Activated CD8-positive, alpha-beta memory T cell treated with anti-CD3 and anti-CD28 coated beads for 48 hours (primary cell): ENCODE data around the gene RIN3.

ENCODE experiments used
- DNase-seq, 3 experiments: peaks; one replicate each; pipeline ENCODE4 v3.0.0-alpha.2; 2020; ENCODE audit warnings: low read depth in 2 of 3, low spot score in 2 of 3

Gene RIN3

DNA sequence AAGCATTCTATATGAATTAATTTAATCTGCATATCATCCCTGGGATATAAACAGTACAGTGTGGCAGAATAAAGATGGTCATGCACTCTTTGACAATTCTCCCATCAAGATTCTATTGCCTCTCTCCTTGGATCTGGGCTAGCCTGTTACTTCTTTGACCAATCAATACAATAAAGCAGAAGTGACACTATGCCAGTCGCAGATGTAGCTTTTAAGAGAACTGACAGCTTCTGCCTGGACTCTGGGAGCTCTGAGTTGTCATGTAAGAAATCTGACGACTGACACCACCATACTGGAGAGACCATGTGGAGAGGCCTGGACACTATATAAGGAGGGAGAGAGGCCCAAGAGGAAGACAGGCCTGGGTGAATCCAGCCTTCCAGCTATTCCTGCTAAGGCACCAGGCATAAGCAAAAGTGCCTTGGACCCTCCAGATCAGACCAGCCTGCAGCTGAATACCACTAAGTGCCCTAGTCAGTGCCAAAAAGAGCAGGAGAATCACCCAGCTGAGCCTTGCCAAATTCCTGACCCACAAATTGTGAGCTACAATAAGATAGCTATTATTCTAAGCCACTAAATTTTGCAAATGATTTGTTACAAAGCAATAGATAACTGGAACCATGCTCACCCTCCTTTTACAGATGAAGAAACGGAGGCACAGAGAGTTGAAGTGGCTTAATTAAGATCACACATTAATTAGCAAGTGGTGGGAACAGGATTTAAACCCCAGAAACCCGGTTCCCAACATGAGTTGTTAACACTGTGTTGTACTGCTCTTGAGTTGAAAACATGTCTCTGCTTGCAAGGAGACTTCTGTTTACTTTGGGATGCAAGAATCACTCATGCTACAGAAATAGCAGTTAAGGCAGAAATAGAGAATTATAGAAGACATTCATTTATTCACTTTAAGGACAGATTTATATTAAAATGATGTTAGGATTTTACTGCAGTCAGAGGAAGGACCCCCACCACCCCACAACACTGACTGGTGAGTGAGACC is 84.6 kb downstream of the RIN3 start:
- DNase-seq: no peak

DNA sequence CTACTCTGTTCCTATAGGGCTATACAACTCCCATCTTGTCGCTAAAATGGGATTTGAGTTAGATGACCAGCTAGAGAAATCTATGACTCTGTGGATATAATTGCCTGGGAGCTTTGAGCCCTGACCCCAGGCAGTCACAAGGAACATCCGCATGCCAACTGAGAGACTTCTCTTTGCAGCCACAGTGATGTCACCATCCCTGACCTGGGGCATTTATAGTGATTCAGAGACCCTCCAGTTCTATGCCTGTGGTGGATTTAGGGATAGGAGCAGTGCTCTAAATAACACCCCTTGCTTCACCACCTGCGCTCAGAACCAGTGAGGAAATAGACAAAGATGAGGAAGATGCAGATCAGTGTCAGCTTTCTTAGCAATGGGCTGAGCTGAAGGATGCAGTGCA is 86.2 kb downstream of the RIN3 start:
- no peak for DNase-seq

DNA sequence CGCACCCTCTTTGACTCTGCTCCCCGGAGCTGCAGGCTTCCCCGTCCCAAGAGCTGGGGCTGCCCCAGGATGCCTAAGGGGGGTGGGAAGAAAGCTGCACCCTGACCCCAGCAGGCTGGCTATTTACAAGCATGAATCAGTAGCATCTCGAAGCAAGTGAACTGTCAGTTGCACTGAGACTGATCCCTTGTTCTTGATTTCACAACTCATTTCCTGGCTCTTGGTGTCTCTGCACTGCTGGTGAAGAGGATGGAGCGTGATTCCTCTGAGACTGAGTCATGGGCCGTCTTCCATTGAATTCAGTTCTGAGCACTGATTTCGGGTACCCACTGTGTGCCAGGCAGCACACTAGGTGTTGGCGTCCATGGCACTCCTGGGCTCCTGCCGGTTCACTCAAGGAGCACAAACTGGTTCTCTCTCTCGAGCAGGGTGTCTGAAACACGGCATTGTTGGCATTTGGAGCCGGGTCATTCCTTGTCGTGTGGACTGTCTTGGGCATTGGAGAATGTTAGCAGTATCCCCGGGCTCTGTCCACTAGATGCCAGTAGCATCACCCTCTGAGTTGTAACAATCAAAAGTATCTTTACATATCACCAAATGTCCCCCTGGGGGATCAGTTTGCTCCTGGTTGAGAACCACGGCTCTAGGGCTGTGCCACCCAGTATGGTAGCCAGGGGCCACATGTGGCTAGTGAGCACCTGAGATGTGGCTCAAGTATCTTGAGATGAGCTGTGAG is 86.9 kb downstream of the RIN3 start:
- no peak for DNase-seq

DNA sequence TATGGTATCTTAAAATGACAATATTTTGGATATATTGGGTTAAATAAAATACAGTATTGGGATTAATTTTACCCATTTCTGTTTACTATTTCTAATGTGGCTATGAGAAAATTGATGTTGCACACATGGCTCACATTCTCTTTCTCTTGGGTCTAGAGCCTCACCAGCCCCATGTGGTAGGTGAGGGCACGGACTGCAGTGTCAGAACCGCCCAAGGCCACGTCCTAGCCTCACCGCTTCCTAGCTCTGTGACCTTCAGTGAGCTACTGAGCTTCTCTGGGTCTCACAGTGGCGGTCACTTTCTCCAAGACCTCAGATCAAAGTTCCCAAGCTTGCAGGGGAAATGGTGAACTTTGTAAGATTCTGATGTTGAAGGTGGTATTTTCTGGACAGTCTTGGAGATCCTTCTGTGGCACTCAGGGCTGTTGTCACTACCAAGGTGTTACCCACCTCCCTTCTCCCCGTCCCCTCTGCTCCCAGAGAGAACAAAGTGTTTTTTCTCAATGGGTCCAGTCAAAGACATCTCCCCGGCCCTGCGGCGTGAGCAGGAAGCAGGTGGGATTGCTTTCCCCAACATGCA is 87.6 kb downstream of the RIN3 start:
- DNase-seq: no peak

DNA sequence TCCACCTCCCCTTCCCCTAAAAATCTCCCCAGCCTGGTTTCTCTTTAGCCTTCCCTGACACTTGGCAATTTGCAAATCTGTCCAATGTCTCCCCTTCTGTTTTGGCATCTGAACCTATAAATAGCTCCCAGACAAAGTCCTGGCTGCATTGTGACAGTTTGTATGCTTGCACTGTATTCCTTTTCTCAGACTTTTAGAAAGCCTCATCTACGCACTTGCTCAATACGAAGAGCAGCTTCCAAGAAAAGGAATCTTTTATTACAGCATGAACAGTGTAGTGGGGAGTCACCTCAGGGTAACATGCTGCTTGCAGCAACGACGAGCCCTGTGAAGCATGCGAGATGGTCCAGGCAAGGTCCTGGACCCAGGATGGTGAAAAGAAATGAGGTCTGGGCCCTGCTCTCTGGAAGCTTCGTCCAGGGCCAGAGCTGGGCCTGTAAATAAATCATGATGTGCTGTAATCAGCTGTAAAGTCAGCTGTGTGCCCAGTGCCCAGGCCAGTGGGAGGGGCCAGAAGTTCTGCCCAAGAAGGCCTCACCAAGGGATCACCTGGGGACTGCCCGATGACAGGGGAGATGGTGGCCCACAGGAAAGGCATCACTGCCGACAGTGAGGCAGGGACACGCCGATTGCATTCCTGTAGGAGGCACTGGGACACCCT is 88.3 kb downstream of the RIN3 start:
- no peak for DNase-seq

DNA sequence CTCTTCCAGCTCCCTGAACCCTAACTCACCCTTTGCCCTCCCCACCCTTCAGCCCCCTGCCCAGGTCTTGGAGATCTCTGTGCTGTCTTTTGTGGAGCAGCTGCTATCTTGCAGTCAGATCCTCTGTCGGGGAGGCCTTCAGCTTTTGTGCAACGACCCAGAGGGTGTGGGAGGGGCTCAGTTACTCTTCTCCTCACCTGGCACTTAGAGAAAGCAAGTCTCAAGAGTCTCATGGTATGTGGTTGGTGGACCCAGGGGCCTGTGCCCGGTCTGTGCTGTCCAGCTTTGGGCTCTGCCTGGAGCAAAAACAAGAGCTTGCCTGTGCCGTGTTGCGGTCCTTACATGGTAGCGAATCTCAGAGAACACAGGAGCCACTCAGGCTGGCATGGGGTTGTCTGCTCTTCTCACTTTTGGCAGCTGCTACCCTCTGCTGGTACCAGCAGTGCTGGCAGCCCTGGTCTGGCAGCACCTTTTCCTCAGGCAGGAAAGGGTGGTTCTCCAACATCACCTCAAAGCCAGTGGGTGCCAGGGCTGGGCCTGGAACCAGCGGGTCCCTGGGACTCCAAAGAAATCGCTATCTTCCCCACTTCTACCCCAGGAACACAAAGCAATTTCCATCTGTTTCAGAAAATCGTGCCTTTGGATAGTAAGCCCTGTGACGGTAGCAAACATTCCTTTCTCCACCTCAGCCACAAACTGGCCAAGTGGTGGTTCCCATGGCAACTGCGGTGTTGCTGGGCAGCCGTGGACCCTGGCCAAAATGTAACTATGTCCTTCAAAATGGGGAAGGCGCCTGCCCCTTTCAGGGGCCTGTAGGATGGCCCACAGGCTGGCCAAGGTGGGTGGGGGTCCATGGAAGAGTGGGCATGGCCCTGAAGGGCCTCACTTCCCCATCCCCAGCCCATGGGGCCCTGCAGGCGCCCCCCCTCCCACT is 90.0 kb downstream of the RIN3 start:
- DNase-seq: no peak

DNA sequence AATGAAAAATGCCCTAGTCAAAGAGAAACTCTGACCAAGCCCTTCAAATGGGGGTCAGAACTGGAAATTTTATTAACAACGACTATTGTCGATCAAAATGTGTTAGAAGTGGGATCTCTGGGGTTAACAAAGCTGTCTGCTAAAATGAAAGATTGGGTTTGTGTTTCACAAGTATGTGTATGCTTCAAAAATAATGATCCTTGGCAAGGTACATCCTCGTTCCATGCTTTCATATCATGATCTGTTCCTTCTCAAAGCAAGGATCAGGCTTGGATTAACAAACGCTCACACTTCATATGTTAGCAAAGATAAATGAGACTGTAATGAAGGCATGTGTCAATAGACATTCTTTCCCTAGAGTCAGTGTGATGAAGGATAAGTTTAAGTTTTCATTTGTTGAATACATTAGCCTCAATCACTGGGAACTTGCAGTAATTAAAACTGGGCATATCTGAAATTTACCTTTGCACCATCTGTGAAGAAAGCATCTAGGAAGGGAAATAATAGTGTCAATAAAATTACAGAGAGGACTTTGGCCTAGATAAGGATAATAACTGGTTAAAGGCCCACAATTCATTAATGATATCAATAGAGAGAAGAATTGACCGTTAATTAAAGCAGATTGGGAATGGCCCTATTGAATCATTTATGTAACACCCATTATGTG is 91.8 kb downstream of the RIN3 start:
- no peak for DNase-seq

DNA sequence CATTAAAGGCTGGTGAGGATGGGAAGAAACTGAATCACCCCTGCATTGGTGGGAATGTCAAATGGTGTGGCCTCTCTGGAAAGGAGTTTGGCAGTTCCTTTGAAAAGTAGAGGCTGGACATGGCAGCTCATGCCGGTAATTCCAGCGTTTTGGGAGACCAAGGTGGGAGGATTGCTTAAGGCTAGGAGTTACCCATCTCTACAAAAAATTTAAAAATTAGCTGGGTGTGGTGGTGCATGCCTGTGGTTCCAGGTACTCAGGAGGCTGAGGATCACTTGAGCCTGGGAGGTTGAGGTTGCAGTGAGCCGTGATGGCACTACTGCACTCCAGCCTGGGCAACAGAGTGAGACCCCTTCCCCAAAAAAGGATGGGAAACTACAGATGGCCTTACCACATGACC is 93.7 kb downstream of the RIN3 start:
- no peak for DNase-seq

DNA sequence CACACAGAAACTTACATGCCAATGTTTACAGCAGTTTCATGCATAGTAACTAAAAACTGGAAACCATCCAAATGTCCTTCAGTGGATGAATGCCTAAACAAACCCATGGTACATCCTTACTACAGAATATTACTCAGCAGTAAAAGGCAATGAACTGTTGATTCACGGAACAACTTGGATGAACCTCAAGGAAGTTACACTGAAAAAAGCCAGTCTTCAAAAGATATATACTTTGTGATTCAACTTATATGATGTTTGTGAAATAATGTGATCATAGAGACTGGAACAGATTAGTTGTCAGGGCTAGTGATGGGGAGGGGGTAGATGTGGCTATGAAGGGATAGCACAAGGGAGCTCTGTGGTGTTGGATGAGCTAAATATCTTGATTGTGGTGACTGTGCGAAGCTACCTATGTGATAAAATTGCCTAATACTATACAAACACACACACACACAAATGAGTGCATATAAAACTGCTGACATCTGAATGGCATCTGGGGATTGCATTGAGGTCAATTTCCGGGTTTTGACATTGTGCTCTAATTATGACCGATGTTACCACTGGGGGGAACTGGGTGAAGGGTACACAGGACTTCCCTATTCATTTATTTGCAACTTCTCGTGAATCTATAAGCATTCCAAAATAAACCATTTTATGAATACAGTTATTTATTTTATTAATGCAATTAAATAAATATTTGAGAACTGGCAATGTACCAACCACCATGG is 94.3 kb downstream of the RIN3 start:
- no peak for DNase-seq

DNA sequence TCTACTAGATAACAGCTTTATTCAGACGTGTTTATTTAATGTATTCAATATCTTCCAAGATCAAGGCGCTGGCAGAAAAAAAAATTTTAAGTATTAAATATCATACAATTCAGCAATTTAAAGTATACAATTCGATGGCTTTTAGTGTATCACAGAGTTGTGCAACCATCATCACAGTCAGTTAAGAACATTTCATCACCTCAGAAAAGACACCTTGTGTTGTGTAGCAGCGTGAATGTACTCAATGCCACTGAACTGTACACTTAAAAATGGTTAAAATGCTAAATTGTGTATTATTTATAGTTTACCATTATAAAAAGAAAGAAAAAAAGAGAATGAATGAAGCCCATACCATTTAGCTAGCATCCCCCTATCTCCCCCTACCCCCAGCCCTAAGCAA is 96.4 kb downstream of the RIN3 start:
- DNase-seq: no peak

DNA sequence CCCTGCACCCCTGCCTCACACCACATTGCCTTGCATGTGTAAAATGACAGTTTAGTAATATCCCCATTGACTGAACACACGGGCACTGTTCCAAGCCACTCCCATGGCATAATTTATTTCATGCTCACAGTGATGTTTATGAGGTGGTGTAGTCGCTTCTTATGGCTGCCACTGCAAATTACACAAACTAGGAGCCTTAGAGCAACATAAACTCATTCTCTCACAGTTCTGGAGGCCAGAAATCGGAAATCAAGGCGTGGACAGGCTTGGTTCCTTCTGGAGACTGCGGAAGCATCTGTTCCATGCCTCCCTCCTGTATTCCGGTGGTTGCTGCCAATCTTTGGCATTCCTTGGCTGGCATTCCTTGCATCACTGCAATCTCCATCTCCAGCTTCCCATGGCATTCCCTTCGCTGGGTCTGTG is 97.3 kb downstream of the RIN3 start:
- no peak for DNase-seq

DNA sequence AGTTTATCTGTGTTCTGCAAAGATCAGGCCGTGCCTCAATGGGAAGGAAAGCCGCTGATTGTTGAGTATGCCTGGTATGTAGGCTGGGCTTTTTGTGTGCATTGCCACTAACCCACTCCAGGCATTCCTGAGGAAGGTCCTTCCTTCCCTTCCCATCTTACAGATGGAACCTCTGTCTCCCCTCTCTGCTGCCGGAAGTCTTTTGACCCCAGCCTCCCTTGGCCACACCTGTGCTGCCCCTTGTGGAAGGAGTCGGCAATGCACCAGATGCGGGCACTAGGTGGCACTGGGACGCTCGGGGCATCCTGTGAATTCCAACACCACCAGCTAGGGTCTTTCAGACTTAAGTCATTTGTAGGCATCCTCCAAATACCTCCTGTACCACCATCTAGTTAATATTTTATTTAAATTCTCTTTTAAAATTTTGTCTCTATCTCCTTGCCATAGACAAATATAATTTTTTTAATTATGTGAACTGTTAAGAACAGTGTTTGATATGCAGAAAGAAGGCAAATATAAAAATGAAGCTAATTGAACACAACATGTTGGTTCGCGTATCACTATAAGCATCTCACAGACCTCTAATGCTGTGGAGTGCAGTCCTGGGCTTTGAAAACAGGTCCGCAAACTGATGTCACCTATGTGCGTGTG is 99.6 kb downstream of the RIN3 start:
- DNase-seq: peak; percentile 17 to 67 (median 51)

DNA sequence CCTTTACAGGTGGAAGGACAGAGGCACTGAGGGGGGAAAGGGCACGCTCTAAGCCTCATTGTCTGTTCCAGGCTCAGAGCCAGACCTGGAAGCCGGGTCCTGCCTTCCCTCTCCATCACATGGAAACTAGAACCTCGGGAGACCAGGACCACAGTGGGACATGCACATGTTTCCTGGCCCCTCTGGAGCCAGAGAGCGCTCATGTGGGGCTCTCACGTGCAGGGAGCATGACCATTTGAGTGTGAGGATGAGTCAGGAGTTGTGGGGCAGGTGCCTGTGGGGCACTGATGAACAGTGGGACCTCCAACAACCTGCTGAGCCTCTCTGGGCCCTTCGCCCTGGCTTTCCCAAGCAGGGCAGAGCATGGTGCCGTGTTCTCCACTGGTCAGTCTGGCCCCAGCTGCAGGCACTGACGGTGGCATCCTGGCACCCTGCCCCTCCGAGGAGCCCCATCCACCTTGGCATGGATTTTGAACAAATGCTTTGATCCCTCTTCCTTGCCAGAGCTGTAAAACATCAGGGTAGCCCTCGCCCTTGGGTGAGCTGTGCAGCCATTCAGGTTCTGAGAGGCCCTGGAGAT is 100.2 kb downstream of the RIN3 start:
- DNase-seq: no peak

DNA sequence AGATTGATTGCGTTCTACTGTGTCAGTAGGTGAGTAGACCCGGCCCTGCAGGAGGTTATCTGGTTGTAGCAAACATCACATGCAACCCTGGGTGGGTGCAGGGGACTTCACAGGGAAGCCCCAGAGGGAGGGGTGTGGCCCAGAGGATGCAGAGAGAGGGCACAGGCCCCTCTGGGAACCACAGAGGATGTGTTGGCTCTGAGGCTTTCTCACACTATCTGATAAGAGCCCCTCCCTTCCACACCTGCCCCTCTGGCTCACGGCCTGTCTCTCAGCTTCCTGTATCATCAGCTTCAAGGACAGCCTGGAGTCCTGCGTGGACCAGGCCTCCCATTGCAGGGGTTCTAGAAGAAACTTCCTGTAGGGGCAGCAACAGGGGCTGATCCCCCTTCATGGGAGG is 101.9 kb downstream of the RIN3 start:
- DNase-seq: peak; percentile 22 to 48 (median 29)

DNA sequence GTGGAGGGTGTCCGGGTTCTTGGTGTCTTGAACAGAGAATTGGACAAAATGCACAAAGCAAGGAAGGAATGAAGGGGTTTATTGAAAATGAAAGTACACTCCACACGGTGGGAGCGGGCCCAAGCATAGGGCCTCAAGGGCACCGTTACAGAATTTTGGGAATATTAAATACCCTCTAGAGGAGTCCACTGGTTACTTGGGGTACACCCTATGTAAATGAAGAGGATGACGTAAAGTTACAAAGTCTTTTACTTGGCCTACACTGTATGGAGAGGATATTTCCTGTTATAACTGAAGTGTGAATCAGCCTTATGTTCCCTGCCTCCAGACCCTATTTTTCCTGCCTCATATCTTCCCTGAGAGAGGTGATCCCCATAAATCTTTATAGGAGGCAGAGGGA is 102.6 kb downstream of the RIN3 start:
- no peak for DNase-seq

DNA sequence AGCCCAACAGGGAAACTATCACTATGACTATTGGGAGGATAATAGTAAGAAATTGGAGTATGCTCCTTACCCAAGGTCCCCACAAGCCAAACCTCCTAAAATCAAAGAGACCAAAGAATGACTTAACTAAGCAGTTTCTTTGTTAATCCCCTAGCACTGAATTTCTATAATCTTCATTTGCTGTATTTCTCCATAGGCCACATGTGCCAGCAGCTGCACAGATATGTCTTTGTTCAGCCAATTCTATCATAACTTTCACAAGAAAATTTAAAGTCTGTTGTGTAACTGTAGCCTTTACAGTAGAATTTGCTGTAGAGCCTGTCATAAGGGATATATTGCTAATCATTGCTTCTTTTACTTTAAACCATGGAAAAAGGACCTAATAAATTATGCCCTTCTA is 104.0 kb downstream of the RIN3 start:
- DNase-seq: no peak

DNA sequence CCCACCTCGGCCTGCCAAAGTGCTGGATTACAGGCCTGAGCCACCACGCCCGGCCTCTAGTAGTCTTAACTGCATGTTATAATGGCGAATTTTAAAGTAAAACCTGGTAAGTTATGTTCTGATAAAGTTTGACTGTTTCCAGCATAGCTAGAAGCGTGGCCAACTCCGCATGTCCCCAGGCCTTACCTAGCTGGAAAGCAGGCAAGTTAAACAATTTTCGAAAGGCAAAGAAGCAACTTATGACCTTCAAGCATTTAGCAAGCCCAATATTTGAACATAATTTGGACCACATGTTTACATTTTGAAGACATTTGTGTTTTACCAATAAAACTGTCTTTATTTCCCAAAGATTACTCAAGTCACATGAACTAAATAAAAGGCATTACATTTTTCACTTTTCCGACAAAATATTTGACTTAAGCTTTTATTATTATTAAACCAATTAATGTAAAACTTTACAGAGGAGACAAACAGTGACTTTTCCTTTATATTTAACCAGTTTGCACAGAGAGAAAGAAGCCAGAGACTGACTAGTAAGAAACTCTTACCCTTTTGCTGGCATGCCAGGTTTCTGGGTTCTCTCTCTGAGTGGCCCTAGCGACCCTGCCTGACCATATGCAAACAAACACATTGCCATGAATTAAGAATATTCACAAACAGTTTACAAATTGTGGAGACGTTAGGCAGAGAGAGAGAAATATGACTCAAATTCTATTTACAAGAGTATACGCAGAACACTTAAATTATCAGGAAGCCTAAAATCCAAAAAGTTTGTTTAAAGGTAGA is 106.3 kb downstream of the RIN3 start:
- no peak for DNase-seq
